Gastroesophageal sphincter (tissue), 4 donors: ENCODE measurements around the gene GABBR2. TPM values are rescaled to one million over a fixed set of nuclear protein-coding genes. Genes with fewer than 3 reads are reported as not detected.

Experiments
- ATAC-seq: fragments of 150-250 bp; one replicate; pipeline ENCODE4 v1.9.1; 2016; ENCODE audit warnings: mild to moderate bottlenecking, moderate library complexity
- H3K27ac ChIP-seq, 4 donors: fragments of 200-600 bp; sonication (generic) in 3 of 4; 1 replicate in 3 of 4; 2 replicates in 1 of 4; pipeline ENCODE4 v1.5.1; 2016 to 2019
- H3K27me3 ChIP-seq: fragments of 200-600 bp; sonication (generic); one replicate; pipeline ENCODE4 v1.5.1; 2019
- H3K36me3 ChIP-seq, 2 donors: fragments of 200-600 bp; sonication (generic); one replicate each; pipeline ENCODE4 v1.5.1; 2019; ENCODE audit warnings: control low read depth in 1 of 2
- H3K4me1 ChIP-seq, 3 donors: fragments of 200-600 bp; sonication (generic); 1 replicate in 2 of 3; 2 replicates in 1 of 3; pipeline ENCODE4 v1.5.1; 2016 to 2019; ENCODE audit warnings: control low read depth in 2 of 3
- H3K4me3 ChIP-seq, 2 donors: fragments of 200-600 bp; sonication (generic); one replicate each; pipeline ENCODE4 v1.5.1; 2019; ENCODE audit warnings: mild to moderate bottlenecking in 1 of 2, moderate library complexity in 1 of 2
- H3K9me3 ChIP-seq, 3 donors: fragments of 200-600 bp; sonication (generic); one replicate each; pipeline ENCODE4 v1.5.1; 2017 to 2019; ENCODE audit warnings: control low read depth in 2 of 3
- CTCF ChIP-seq, 4 experiments: fragments of 200-600 bp in 2 of 4; fragments of 450-650 bp in 2 of 4; sonication (generic) in 1 of 4; IDR thresholded peaks; one replicate each; pipeline ENCODE4 v1.5.1; 2017 to 2019; ENCODE audit warnings: antibody characterized with exemption in 4 of 4, mild to moderate bottlenecking in 2 of 4, moderate library complexity in 2 of 4
- EP300 ChIP-seq: sonication (generic); formaldehyde crosslinking; IDR thresholded peaks from one replicate; pipeline ENCODE4 v1.6.1; 2017; ENCODE audit warnings: antibody characterized with exemption, mild to moderate bottlenecking
- POLR2A ChIP-seq, 2 donors: fragments of 450-650 bp; IDR thresholded peaks; one replicate each; pipeline ENCODE4 v1.6.1; 2017; ENCODE audit warnings: antibody characterized with exemption in 2 of 2, mild to moderate bottlenecking in 2 of 2, moderate library complexity in 1 of 2
- POLR2AphosphoS5 ChIP-seq: sonication (generic); formaldehyde crosslinking; IDR thresholded peaks from one replicate; pipeline ENCODE4 v1.6.1; 2017; ENCODE audit warnings: antibody characterized with exemption
- WGBS, 2 donors: methylation state at CpG; one replicate each; pipeline ENCODE4 v1.1.5; 2018; ENCODE audit warnings: low coverage in 1 of 2; 5-methylcytosine and 5-hydroxymethylcytosine counted together
- total RNA-seq, 4 donors: library from RNA; depleted of rRNA; stranded (reverse); fragments of >200 nt; gene quantifications; one replicate each; pipeline ENCODE4 v1.1.0, GENCODE V29; 2016

Gene GABBR2
- total RNA-seq, 4 donors from 2014 or later, result 0.04 to 0.25 TPM; not detected in 2

- no peak for TF ChIP-seq POLR2A (IDR thresholded peaks at IDR 0.05)
- no peak for TF ChIP-seq EP300
- no peak for TF ChIP-seq CTCF (IDR thresholded peaks at IDR 0.05)
- TF ChIP-seq POLR2AphosphoS5, result no peak
- ATAC-seq, result no peak
- Histone ChIP-seq H3K4me1 (no peaks in the 10 kb centered on the region), H3K27me3 (peaks cover 4% of the 10 kb centered on the region), H3K4me3 (no peak overlapping the region), H3K27ac (no peak overlapping the region), H3K36me3 (no peaks in the 10 kb centered on the region), H3K9me3 (no peaks in the 10 kb centered on the region)
- WGBS, 2 donors, result 70 to 83% methylated on average over 2 to 12 of the region's 17 CpGs
Observed at GRCh38 chr9:98318041-98318790, 390.5 kb downstream of the GABBR2 start.

- TF ChIP-seq EP300 (no peak), CTCF (IDR thresholded peaks at IDR 0.05) (no peak), POLR2A (IDR thresholded peaks at IDR 0.05) (no peak), POLR2AphosphoS5 (no peak)
- WGBS, 2 donors, result 70 to 86% methylated on average over 2 to 6 of the region's 14 CpGs
Observed at GRCh38 chr9:98317134-98317857, 391.4 kb downstream of the GABBR2 start.

GRCh38 chr9:98316445-98317133 is 392.1 kb downstream of the GABBR2 start:
- Histone ChIP-seq H3K27ac (no peak overlapping the region), H3K9me3 (no peaks in the 10 kb centered on the region), H3K36me3 (no peaks in the 10 kb centered on the region), H3K27me3 (peaks cover 4% of the 10 kb centered on the region), H3K4me3 (no peak overlapping the region), H3K4me1 (no peaks in the 10 kb centered on the region)
- no peak for ATAC-seq
- WGBS, 2 donors, result 56 to 74% methylated on average over 6 to 7 of the region's 9 CpGs
- TF ChIP-seq POLR2A (IDR thresholded peaks at IDR 0.05), result no peak
- no peak for TF ChIP-seq CTCF (IDR thresholded peaks at IDR 0.05)
- TF ChIP-seq EP300, result no peak
- TF ChIP-seq POLR2AphosphoS5, result no peak

More at GRCh38 chr9:98317134-98317857, 391.4 kb downstream of the GABBR2 start:
- Histone ChIP-seq H3K4me3 (no peak overlapping the region), H3K4me1 (no peaks in the 10 kb centered on the region), H3K9me3 (no peaks in the 10 kb centered on the region), H3K27me3 (peaks cover 4% of the 10 kb centered on the region), H3K27ac (no peak overlapping the region), H3K36me3 (no peaks in the 10 kb centered on the region)
- ATAC-seq, result no peak

GRCh38 chr9:98315551-98316060 is 393.1 kb downstream of the GABBR2 start:
- peak; percentile 75 for ATAC-seq
- 13 to 35% methylated on average over 2 to 3 of the region's 9 CpGs for WGBS, 2 donors
- no peaks in the 10 kb centered on the region for H3K4me1 ChIP-seq
- H3K27ac ChIP-seq, result no peak overlapping the region
- peaks cover 4% of the 10 kb centered on the region for H3K27me3 ChIP-seq
- H3K9me3 ChIP-seq, result no peaks in the 10 kb centered on the region
- H3K36me3 ChIP-seq, result no peaks in the 10 kb centered on the region
- TF ChIP-seq EP300 (no peak), POLR2AphosphoS5 (no peak), POLR2A (IDR thresholded peaks at IDR 0.05) (no peak), CTCF (IDR thresholded peaks at IDR 0.05) (peak in 3 of 4 experiments; percentile 69 to 91 (median 83))
- no peak overlapping the region for H3K4me3 ChIP-seq
